ENCODE results near the gene SLC45A1.

DNA sequence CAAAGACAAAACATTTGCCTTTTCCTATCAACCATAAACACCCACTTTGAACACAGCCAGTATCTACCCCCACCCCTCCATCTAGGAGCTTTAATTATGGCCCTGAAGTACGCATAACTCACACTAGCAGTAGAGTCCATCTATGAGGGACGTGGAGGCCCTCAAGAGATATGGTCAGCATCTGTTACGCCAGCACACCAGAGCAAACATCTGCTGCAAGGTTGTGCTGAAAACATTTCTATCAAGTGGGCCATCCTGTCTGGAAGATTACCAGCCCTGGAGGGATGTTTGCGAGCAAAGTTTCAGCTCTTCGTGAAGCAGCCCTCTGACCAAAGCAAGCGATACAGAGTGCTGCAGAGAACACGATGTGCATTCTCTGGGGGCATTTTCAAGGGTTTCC, 74.6 kb downstream of the SLC45A1 start:
- TF ChIP-seq, protein P1, sequence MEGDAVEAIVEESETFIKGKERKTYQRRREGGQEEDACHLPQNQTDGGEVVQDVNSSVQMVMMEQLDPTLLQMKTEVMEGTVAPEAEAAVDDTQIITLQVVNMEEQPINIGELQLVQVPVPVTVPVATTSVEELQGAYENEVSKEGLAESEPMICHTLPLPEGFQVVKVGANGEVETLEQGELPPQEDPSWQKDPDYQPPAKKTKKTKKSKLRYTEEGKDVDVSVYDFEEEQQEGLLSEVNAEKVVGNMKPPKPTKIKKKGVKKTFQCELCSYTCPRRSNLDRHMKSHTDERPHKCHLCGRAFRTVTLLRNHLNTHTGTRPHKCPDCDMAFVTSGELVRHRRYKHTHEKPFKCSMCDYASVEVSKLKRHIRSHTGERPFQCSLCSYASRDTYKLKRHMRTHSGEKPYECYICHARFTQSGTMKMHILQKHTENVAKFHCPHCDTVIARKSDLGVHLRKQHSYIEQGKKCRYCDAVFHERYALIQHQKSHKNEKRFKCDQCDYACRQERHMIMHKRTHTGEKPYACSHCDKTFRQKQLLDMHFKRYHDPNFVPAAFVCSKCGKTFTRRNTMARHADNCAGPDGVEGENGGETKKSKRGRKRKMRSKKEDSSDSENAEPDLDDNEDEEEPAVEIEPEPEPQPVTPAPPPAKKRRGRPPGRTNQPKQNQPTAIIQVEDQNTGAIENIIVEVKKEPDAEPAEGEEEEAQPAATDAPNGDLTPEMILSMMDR (tag by site-specific recombination; IDR thresholded peaks at IDR 0.05): no peak
- TF ChIP-seq ZNF19 (tag by site-specific recombination; IDR thresholded peaks at IDR 0.05; ENCODE audit: low read depth): no peak
- TF ChIP-seq ZNF10 (tag by site-specific recombination; IDR thresholded peaks at IDR 0.05): no peak
- no peak for TF ChIP-seq TCF7L2 (IDR thresholded peaks at IDR 0.05; ENCODE audit: borderline replicate concordance, low read depth, low read length)
- TF ChIP-seq, protein P2, sequence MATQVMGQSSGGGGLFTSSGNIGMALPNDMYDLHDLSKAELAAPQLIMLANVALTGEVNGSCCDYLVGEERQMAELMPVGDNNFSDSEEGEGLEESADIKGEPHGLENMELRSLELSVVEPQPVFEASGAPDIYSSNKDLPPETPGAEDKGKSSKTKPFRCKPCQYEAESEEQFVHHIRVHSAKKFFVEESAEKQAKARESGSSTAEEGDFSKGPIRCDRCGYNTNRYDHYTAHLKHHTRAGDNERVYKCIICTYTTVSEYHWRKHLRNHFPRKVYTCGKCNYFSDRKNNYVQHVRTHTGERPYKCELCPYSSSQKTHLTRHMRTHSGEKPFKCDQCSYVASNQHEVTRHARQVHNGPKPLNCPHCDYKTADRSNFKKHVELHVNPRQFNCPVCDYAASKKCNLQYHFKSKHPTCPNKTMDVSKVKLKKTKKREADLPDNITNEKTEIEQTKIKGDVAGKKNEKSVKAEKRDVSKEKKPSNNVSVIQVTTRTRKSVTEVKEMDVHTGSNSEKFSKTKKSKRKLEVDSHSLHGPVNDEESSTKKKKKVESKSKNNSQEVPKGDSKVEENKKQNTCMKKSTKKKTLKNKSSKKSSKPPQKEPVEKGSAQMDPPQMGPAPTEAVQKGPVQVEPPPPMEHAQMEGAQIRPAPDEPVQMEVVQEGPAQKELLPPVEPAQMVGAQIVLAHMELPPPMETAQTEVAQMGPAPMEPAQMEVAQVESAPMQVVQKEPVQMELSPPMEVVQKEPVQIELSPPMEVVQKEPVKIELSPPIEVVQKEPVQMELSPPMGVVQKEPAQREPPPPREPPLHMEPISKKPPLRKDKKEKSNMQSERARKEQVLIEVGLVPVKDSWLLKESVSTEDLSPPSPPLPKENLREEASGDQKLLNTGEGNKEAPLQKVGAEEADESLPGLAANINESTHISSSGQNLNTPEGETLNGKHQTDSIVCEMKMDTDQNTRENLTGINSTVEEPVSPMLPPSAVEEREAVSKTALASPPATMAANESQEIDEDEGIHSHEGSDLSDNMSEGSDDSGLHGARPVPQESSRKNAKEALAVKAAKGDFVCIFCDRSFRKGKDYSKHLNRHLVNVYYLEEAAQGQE (tag by site-specific recombination; IDR thresholded peaks at IDR 0.05): no peak
- TF ChIP-seq, protein P3, sequence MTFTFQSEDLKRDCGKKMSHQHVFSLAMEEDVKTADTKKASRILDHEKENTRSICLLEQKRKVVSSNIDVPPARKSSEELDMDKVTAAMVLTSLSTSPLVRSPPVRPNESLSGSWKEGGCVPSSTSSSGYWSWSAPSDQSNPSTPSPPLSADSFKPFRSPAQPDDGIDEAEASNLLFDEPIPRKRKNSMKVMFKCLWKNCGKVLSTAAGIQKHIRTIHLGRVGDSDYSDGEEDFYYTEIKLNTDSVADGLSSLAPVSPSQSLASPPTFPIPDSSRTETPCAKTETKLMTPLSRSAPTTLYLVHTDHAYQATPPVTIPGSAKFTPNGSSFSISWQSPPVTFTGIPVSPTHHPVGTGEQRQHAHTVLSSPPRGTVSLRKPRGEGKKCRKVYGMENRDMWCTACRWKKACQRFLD (tag by site-specific recombination; IDR thresholded peaks at IDR 0.05): no peak
- TF ChIP-seq ZNF707 (tag by site-specific recombination; IDR thresholded peaks at IDR 0.05): no peak
- TF ChIP-seq SP2 (tag by site-specific recombination; IDR thresholded peaks at IDR 0.05): no peak
- no peak for TF ChIP-seq ZNF239 (tag by site-specific recombination; IDR thresholded peaks at IDR 0.05)
- no peak for TF ChIP-seq ZNF585B (tag by site-specific recombination; IDR thresholded peaks at IDR 0.05)
- no peak for TF ChIP-seq ZNF530 (tag by site-specific recombination; IDR thresholded peaks at IDR 0.05; ENCODE audit: low read depth)

All from HEK293 (cell line).